ENCODE measurements around the gene RAB3C. TPM values are rescaled to one million over a fixed set of nuclear protein-coding genes. Genes with fewer than 3 reads are reported as not detected.
A peak's percentile ranks its signal among the peaks of the same experiment; 100 is the strongest.

RAB3C gene
- total RNA-seq, 1 experiment from 2014 or later, result not detected

- Mint-ChIP-seq H3K4me1 (ENCODE audit: insufficient read depth, unreplicated experiment) (peaks cover 6% of the 10 kb centered on the region), H3K27ac (ENCODE audit: low read depth, unreplicated experiment) (no peak overlapping the region), H3K4me3 (ENCODE audit: unreplicated experiment) (no peak overlapping the region), H3K27me3 (ENCODE audit: insufficient read depth, unreplicated experiment) (no peaks in the 10 kb centered on the region), H3K36me3 (ENCODE audit: insufficient read depth, unreplicated experiment) (no peaks in the 10 kb centered on the region), H3K9me3 (ENCODE audit: unreplicated experiment) (no peaks in the 10 kb centered on the region)
- BruUV-seq (replicated peaks), result no TSS peak
- intact Hi-C loops (cut with micrococcal nuclease), result no loop called here
- CTCF ChIA-PET, result no interaction called here
- TF ChIP-seq CTCF (IDR thresholded peaks at IDR 0.05; ENCODE audit: unreplicated experiment), result no peak
- POLR2A ChIA-PET, result no interaction called here
- DNase-seq (ENCODE audit: unreplicated experiment), result peak; percentile 65
These were observed 181.3 kb downstream of the RAB3C start for GRCh38 chr5:58764199-58764598.

- Mint-ChIP-seq H3K9me3 (ENCODE audit: unreplicated experiment) (no peaks in the 10 kb centered on the region), H3K27me3 (ENCODE audit: insufficient read depth, unreplicated experiment) (no peaks in the 10 kb centered on the region), H3K4me3 (ENCODE audit: unreplicated experiment) (no peak overlapping the region), H3K27ac (ENCODE audit: low read depth, unreplicated experiment) (no peak overlapping the region), H3K4me1 (ENCODE audit: insufficient read depth, unreplicated experiment) (peaks cover 1% of the 10 kb centered on the region), H3K36me3 (ENCODE audit: insufficient read depth, unreplicated experiment) (no peaks in the 10 kb centered on the region)
- intact Hi-C loops (cut with micrococcal nuclease), result no loop called here
- no peak for DNase-seq (ENCODE audit: unreplicated experiment)
- TF ChIP-seq CTCF (IDR thresholded peaks at IDR 0.05; ENCODE audit: unreplicated experiment), result no peak
- no TSS peak for BruUV-seq (replicated peaks)
- CTCF ChIA-PET, result no interaction called here
- POLR2A ChIA-PET, result no interaction called here
These were observed 182.2 kb downstream of the RAB3C start for GRCh38 chr5:58765058-58765457.

GRCh38 chr5:58767104-58767503 lies 184.2 kb downstream of the RAB3C start:
- BruUV-seq (replicated peaks), result no TSS peak
- no peak overlapping the region for H3K27ac Mint-ChIP-seq (ENCODE audit: low read depth, unreplicated experiment)
- ChIA-PET CTCF (interaction anchor here (0.7 to 1.1 kb wide), 3 partner anchors 10 to 192 kb away, joined by 3 read pairs; no protein-coding TSS in a partner anchor), POLR2A (no interaction called here)
- no peak for TF ChIP-seq CTCF (IDR thresholded peaks at IDR 0.05; ENCODE audit: unreplicated experiment)
- H3K4me1 Mint-ChIP-seq (ENCODE audit: insufficient read depth, unreplicated experiment), result no peaks in the 10 kb centered on the region
- H3K27me3 Mint-ChIP-seq (ENCODE audit: insufficient read depth, unreplicated experiment), result peaks cover 5% of the 10 kb centered on the region
- no peak for DNase-seq (ENCODE audit: unreplicated experiment)
- no peaks in the 10 kb centered on the region for H3K9me3 Mint-ChIP-seq (ENCODE audit: unreplicated experiment)
- no peak overlapping the region for H3K4me3 Mint-ChIP-seq (ENCODE audit: unreplicated experiment)
- intact Hi-C loops (cut with micrococcal nuclease), result no loop called here
- no peaks in the 10 kb centered on the region for H3K36me3 Mint-ChIP-seq (ENCODE audit: insufficient read depth, unreplicated experiment)

GRCh38 chr5:58770136-58770535 lies 187.3 kb downstream of the RAB3C start:
- no TSS peak for BruUV-seq (replicated peaks)
- peaks cover 36% of the 10 kb centered on the region for H3K27me3 Mint-ChIP-seq (ENCODE audit: insufficient read depth, unreplicated experiment)
- no peaks in the 10 kb centered on the region for H3K4me1 Mint-ChIP-seq (ENCODE audit: insufficient read depth, unreplicated experiment)
- no peaks in the 10 kb centered on the region for H3K9me3 Mint-ChIP-seq (ENCODE audit: unreplicated experiment)
- no peak overlapping the region for H3K4me3 Mint-ChIP-seq (ENCODE audit: unreplicated experiment)
- H3K27ac Mint-ChIP-seq (ENCODE audit: low read depth, unreplicated experiment), result no peak overlapping the region
- no peak for DNase-seq (ENCODE audit: unreplicated experiment)
- no peaks in the 10 kb centered on the region for H3K36me3 Mint-ChIP-seq (ENCODE audit: insufficient read depth, unreplicated experiment)
- ChIA-PET POLR2A (no interaction called here), CTCF (interaction anchor here (0.6 kb wide), 1 partner anchor 34 kb away, joined by 4 read pairs; no protein-coding TSS in a partner anchor)
- no peak for TF ChIP-seq CTCF (IDR thresholded peaks at IDR 0.05; ENCODE audit: unreplicated experiment)
- intact Hi-C loops (cut with micrococcal nuclease), result no loop called here
